H1 (cell line): ENCODE measurements around the gene BRAP. TPM values are rescaled to one million over a fixed set of nuclear protein-coding genes. Genes with fewer than 3 reads are reported as not detected.
"Not testable (repeated sequence)": the region's sequence is repeated elsewhere in the genome, so short reads cannot be mapped to it uniquely, and the experiment has no call there.

Source experiments
- CTCF ChIA-PET: fragments of 300-600 bp; sonication (Branson Sonifier 250); formaldehyde crosslinking; loops from one replicate; lab custom pipeline; 2021; ENCODE audit not compliant: partially characterized antibody; lab: Charles Lee
- POLR2A ChIA-PET: fragments of 300-600 bp; sonication (Branson Sonifier 250); formaldehyde crosslinking; loops from one replicate; lab custom pipeline; 2021; ENCODE audit warnings: inconsistent platforms; ENCODE audit not compliant: partially characterized antibody; lab: Charles Lee
- DNase-seq, 2 experiments: peaks; one replicate each; pipeline versions ENCODE4 v3.0.0 to v3.0.0-alpha.2; 2010 to 2022; ENCODE audit warnings: low spot score in 2 of 2, low read depth in 1 of 2, mixed read lengths in 1 of 2
- FAIRE-seq: peaks from 2 replicates; lab custom pipeline; 2011; peaks lifted over from hg19 to GRCh38; lab: Jason Lieb, UNC
- H2AFZ ChIP-seq: 2 replicates; pipeline ENCODE4 v1.8.1; 2012; ENCODE audit warnings: low read length, inconsistent platforms
- H2AK5ac ChIP-seq: 2 replicates; pipeline ENCODE4 v1.6.1; 2013; ENCODE audit warnings: low read depth, low read length
- H2BK120ac ChIP-seq: replicated peaks from 2 replicates; pipeline ENCODE3; 2013; ENCODE audit warnings: low read depth, low read length, inconsistent platforms
- H2BK12ac ChIP-seq: 2 replicates; pipeline ENCODE4 v1.6.1; 2013; ENCODE audit warnings: low read depth, low read length
- H2BK15ac ChIP-seq: 2 replicates; pipeline ENCODE4 v1.6.1; 2013; ENCODE audit warnings: low read length
- H2BK20ac ChIP-seq: 2 replicates; pipeline ENCODE4 v1.6.1; 2013; ENCODE audit warnings: low read length
- H2BK5ac ChIP-seq: 2 replicates; pipeline ENCODE4 v1.6.1; 2013; ENCODE audit warnings: low read depth, low read length
- H3K14ac ChIP-seq: 2 replicates; pipeline ENCODE4 v1.6.1; 2013; ENCODE audit warnings: inconsistent platforms; ENCODE audit not compliant: insufficient read length
- H3K18ac ChIP-seq: 2 replicates; pipeline ENCODE4 v1.6.1; 2013; ENCODE audit warnings: low read length; ENCODE audit errors: extremely low read depth
- H3K23ac ChIP-seq: 2 replicates; pipeline ENCODE4 v1.6.1; 2013; ENCODE audit warnings: inconsistent platforms; ENCODE audit not compliant: insufficient read length
- H3K23me2 ChIP-seq: 2 replicates; pipeline ENCODE4 v1.6.1; 2013; ENCODE audit warnings: low read depth, low read length
- H3K27ac ChIP-seq: 2 replicates; pipeline ENCODE4 v1.6.1; 2011; ENCODE audit warnings: low read depth, low read length, inconsistent platforms
- H3K27me3 ChIP-seq, 4 experiments: replicated peaks in 1 of 4; 1 replicate in 1 of 4; 2 replicates in 3 of 4; pipeline versions ENCODE4 v1.6.1 to v1.8.1; 2011 to 2013; ENCODE audit warnings: low read length in 3 of 4, mild to moderate bottlenecking in 3 of 4, inconsistent platforms in 2 of 4, mixed read lengths in 2 of 4, moderate library complexity in 1 of 4; ENCODE audit not compliant: control insufficient read depth in 3 of 4, insufficient read depth in 3 of 4; ENCODE audit errors: extremely low read depth in 1 of 4
- H3K36me3 ChIP-seq, 4 experiments: 2 replicates each; pipeline versions ENCODE4 v1.6.1 to v1.8.1; 2011 to 2013; ENCODE audit warnings: mild to moderate bottlenecking in 4 of 4, low read length in 3 of 4, moderate library complexity in 2 of 4, control low read depth in 1 of 4, inconsistent platforms in 1 of 4; ENCODE audit not compliant: insufficient read depth in 4 of 4, control insufficient read depth in 2 of 4
- H3K4ac ChIP-seq: replicated peaks from 2 replicates; pipeline ENCODE3; 2013; ENCODE audit warnings: low read length, low read depth, mixed read lengths, inconsistent platforms; ENCODE audit not compliant: insufficient read length
- H3K4me1 ChIP-seq, 4 experiments: replicated peaks in 1 of 4; 1 replicate in 1 of 4; 2 replicates in 3 of 4; pipeline versions ENCODE4 v1.6.1 to v1.8.1; 2011 to 2013; ENCODE audit warnings: low read length in 3 of 4, inconsistent platforms in 2 of 4, mixed read lengths in 1 of 4; ENCODE audit not compliant: insufficient read depth in 4 of 4, control insufficient read depth in 3 of 4
- H3K4me2 ChIP-seq, 2 experiments: 2 replicates each; pipeline versions ENCODE4 v1.6.1 to v1.8.1; 2011 to 2013; ENCODE audit warnings: low read depth in 2 of 2, low read length in 2 of 2, control low read depth in 1 of 2, inconsistent platforms in 1 of 2, mild to moderate bottlenecking in 1 of 2; ENCODE audit not compliant: insufficient read depth in 1 of 2
- H3K4me3 ChIP-seq, 4 experiments: fragments of 200-600, 300-600 bp in 1 of 4; sonication (generic), shearing (Covaris generic), sonication (Bioruptor Twin) in 1 of 4; 2 replicates each; pipeline versions ENCODE4 v1.5.1 to v1.8.1; 2011 to 2016; ENCODE audit warnings: low read length in 4 of 4, low read depth in 3 of 4, control low read depth in 2 of 4, inconsistent platforms in 2 of 4, mild to moderate bottlenecking in 2 of 4, mixed read lengths in 1 of 4, moderate library complexity in 1 of 4; ENCODE audit not compliant: insufficient read depth in 2 of 4; ENCODE audit errors: extremely low read depth in 1 of 4
- H3K56ac ChIP-seq: replicated peaks from 2 replicates; pipeline ENCODE3; 2013; ENCODE audit warnings: low read depth, mild to moderate bottlenecking, mixed read lengths, low read length, inconsistent platforms; ENCODE audit not compliant: insufficient read length
- H3K79me1 ChIP-seq: 2 replicates; pipeline ENCODE4 v1.6.1; 2013; ENCODE audit warnings: low read depth, low read length, control low read depth
- H3K79me2 ChIP-seq, 2 experiments: 2 replicates each; pipeline versions ENCODE4 v1.6.1 to v1.8.1; 2012 to 2013; ENCODE audit warnings: low read length in 2 of 2, mild to moderate bottlenecking in 2 of 2, inconsistent platforms in 1 of 2; ENCODE audit not compliant: insufficient read depth in 2 of 2, control insufficient read depth in 1 of 2
- H3K9ac ChIP-seq, 4 experiments: replicated peaks in 1 of 4; 1 replicate in 1 of 4; 2 replicates in 3 of 4; pipeline versions ENCODE4 v1.6.1 to v1.8.1; 2011 to 2013; ENCODE audit warnings: low read depth in 3 of 4, low read length in 3 of 4, control low read depth in 2 of 4, mild to moderate bottlenecking in 2 of 4, moderate library complexity in 2 of 4, inconsistent platforms in 1 of 4; ENCODE audit errors: extremely low read depth in 1 of 4
- H3K9me3 ChIP-seq, 2 experiments: 2 replicates each; pipeline versions ENCODE4 v1.6.1 to v1.8.1; 2012 to 2013; ENCODE audit warnings: mild to moderate bottlenecking in 2 of 2, moderate library complexity in 2 of 2, control low read depth in 1 of 2, inconsistent platforms in 1 of 2, low read depth in 1 of 2, low read length in 1 of 2, mixed read lengths in 1 of 2; ENCODE audit not compliant: insufficient read depth in 2 of 2
- H4K20me1 ChIP-seq, 2 experiments: replicated peaks in 1 of 2; 2 replicates each; pipeline versions ENCODE3 to v1.8.1; 2011 to 2013; ENCODE audit warnings: inconsistent platforms in 2 of 2, low read length in 2 of 2, mild to moderate bottlenecking in 1 of 2; ENCODE audit not compliant: insufficient read depth in 2 of 2, control insufficient read depth in 1 of 2
- H4K5ac ChIP-seq: 2 replicates; pipeline ENCODE4 v1.6.1; 2013; ENCODE audit warnings: low read length, low read depth, mixed read lengths, inconsistent platforms; ENCODE audit not compliant: insufficient read length
- H4K8ac ChIP-seq: 2 replicates; pipeline ENCODE4 v1.8.0; 2013; ENCODE audit warnings: mild to moderate bottlenecking, moderate library complexity, low read length, inconsistent platforms; ENCODE audit not compliant: insufficient read depth; ENCODE audit errors: extremely low read depth
- H4K91ac ChIP-seq: replicated peaks from 2 replicates; pipeline ENCODE3; 2013; ENCODE audit warnings: low read length, mixed read lengths, inconsistent platforms; ENCODE audit not compliant: insufficient read length
- KDM4A ChIP-seq: IDR thresholded peaks from one replicate; pipeline ENCODE4 v1.7.1; 2012; ENCODE audit warnings: low read depth, mild to moderate bottlenecking, moderate library complexity, low read length, inconsistent platforms; ENCODE audit not compliant: severe bottlenecking
- SIN3A ChIP-seq, 2 experiments: IDR thresholded peaks in 1 of 2; conservative IDR thresholded peaks in 1 of 2; 2 replicates each; pipeline ENCODE4 v1.6.1; 2011 to 2012; ENCODE audit warnings: low read length in 2 of 2, improper control_type of control experiment in 1 of 2, low read depth in 1 of 2, mild to moderate bottlenecking in 1 of 2
- TAF1 ChIP-seq: IDR thresholded peaks from 2 replicates; pipeline ENCODE4 v1.6.1; 2011; ENCODE audit warnings: mild to moderate bottlenecking, low read depth, low read length
- WGBS, 2 experiments: shearing (Covaris generic) in 1 of 2; methylation state at CpG; one replicate each; pipeline versions ENCODE4 v1.1.6 to v1.1.7; 2013 to 2015; ENCODE audit warnings: low lambda C conversion rate in 2 of 2, mixed read lengths in 2 of 2, inconsistent platforms in 1 of 2, low coverage in 1 of 2, missing lambda C conversion rate in 1 of 2; ENCODE audit not compliant: insufficient replicate concordance in 2 of 2, insufficient coverage in 1 of 2, insufficient read length in 1 of 2; ENCODE audit errors: extremely low coverage in 1 of 2, missing lambda C conversion rate in 1 of 2; 5-methylcytosine and 5-hydroxymethylcytosine counted together
- polyA plus RNA-seq, 7 experiments: library from polyadenylated mRNA; depleted of rRNA in 3 of 7; stranded (reverse) in 5 of 7; unstranded in 2 of 7; fragments of >200 nt in 5 of 7; fragments of 200-250 nt in 2 of 7; gene quantifications; 1 replicate in 5 of 7; 2 replicates in 1 of 7; 4 replicates in 1 of 7; pipeline versions ENCODE4 v1.2.1 to v1.2.3, GENCODE V29; 2011 to 2013; ENCODE audit warnings: missing spikeins in 2 of 7, mixed read lengths in 2 of 7
- total RNA-seq: library from RNA; stranded (reverse); fragmentation: NEBNext Ultra II Directional; extraction: Animal tissue kit (Norgen Biotek cat#: 25700); gene quantifications from 2 replicates; pipeline ENCODE4 v1.2.1, GENCODE V29; 2021

Gene BRAP
- total and polyA plus RNA-seq, 2 of the 8 experiments (the other 6 are each of a cell fraction or from before 2014, with no cell fraction given): 12.8 to 22.2 TPM

DNA sequence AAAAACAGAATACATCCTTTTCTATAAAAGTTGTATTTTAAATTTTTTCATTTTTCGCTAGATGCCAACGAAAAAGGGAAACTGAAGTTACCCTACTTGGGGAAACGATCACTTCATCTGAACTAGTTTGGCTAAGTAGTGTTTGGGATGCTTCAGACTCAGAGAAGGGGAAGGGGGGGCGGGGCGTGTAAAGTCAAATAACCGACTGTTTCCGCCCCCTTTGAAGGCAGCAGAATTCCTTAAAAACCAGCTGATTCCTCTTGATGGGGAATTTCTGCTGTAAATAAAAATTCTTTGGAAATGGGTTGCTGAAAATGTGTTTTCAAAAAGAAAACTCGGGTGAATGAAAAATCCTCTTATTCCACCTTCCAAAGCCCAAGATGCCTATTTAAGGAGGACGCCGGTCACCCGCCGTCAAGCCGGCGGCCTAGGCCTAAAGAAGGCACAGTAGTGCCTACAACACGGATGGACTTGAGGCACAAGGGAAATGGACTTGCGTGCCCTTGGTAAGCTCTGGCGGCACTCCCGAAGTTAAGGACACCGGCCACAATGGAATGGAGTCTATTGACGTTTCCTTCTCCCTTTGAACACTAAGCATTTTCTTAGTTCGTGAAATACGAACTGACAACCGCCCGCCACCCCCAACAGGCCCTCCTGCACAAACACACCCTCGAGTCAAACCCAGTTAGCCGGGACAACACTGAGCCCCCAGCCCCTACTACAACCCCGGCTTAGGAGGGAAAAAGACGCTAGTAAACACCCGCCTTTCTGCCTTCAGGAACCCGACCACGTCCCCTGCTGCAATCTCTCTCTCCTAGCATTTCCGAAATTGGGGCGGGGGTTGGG lies 88.5 kb downstream of the BRAP start (continued):
- TF ChIP-seq SIN3A (conservative IDR thresholded peaks at IDR 0.05 in 1 of 2, IDR thresholded peaks at IDR 0.05 in 1 of 2; ENCODE audit: low read depth in 1 of 2, low read length in 2 of 2) (peak in 1 of 2 experiments; percentile 55; a peak in 2 of 4 replicates), TAF1 (no peak), KDM4A (no peak)

GRCh38 chr12:111595341-111595835 lies 90.4 kb downstream of the BRAP start:
- H4K20me1 ChIP-seq: peaks cover 0 to 20% of the 10 kb centered on the region in 2 experiments
- H3K23me2 ChIP-seq: peaks cover 15% of the 10 kb centered on the region
- ChIA-PET POLR2A (interaction anchor here (1.3 kb wide), 1 partner anchor 166 kb away, joined by 3 read pairs; no protein-coding TSS in a partner anchor), CTCF (interaction anchor here (0.9 to 1.7 kb wide), 3 partner anchors 65 to 78 kb away, joined by 4 to 5 read pairs (median 4); no protein-coding TSS in a partner anchor)
- H3K36me3 ChIP-seq, H3K14ac ChIP-seq, H3K23ac ChIP-seq, H3K4me3 ChIP-seq, H3K9ac ChIP-seq, H2BK120ac ChIP-seq, H3K4me1 ChIP-seq, H4K91ac ChIP-seq, H2AFZ ChIP-seq, H3K9me3 ChIP-seq, H2BK5ac ChIP-seq, H2AK5ac ChIP-seq, H3K27me3 ChIP-seq, H4K8ac ChIP-seq, H3K56ac ChIP-seq, H3K18ac ChIP-seq, H3K79me1 ChIP-seq, H2BK20ac ChIP-seq, H2BK12ac ChIP-seq, DNase-seq, H3K27ac ChIP-seq, H2BK15ac ChIP-seq, H4K5ac ChIP-seq, FAIRE-seq, H3K4ac ChIP-seq: not testable (repeated sequence)
- H3K79me2 ChIP-seq: peaks cover 4 to 80% of the 10 kb centered on the region in 2 experiments
- 92% methylated on average over 15 of the region's 15 CpGs; no CpG with 5 or more reads in 1 of the 2 experiments for WGBS, 2 experiments
- H3K4me2 ChIP-seq: peak overlapping the region in 1 of 2 experiments; percentile 91; a peak in 1 of 4 replicates
